ENCODE data around the gene SOS2. TPM values are rescaled to one million over a fixed set of nuclear protein-coding genes. Genes with fewer than 3 reads are reported as not detected.

SOS2 gene
- total RNA-seq (2014; rRNA removed) (9.1 and 9.9 TPM in 2 replicates), Bru-seq, nascent RNA (percentile 84 among the genes with signal in this experiment), BruChase-seq, experiment 1, labeled RNA remaining after a 6-hour chase (percentile 76 among the genes with signal in this experiment), BruChase-seq, experiment 2, labeled RNA remaining after a 2-hour chase (percentile 78 among the genes with signal in this experiment)
- long read RNA-seq, full-length matches to known transcripts: 14 of 72 reads
- long read RNA-seq, partial matches to known transcripts: 30 of 72 reads
- long read RNA-seq, other reads (novel, unspliced or antisense): 28 of 72 reads

- CTCF ChIA-PET: interaction anchor here (0.6 kb wide), 2 partner anchors 28 to 379 kb away, joined by 3 read pairs; partner anchors contain the start of gene NEMF
- Histone ChIP-seq H3K4me1 (ENCODE audit: insufficient read depth, low read length) (peaks cover 34% of the 10 kb centered on the region), H3K27me3 (ENCODE audit: low read length) (no peaks in the 10 kb centered on the region), H3F3A (ENCODE audit: low read length, unreplicated experiment) (peaks cover 10% of the 10 kb centered on the region), H3K9ac (ENCODE audit: low read length) (peak within 1 kb of the TSS; percentile 65), H4K20me1 (ENCODE audit: low read length) (0 out of 2 replicates have a peak, but pooled peaks cover 5% of the 10 kb centered on the region), H3K4me3 (ENCODE audit: low read length) (peak within 1 kb of the TSS; percentile 93), H3K36me3 (ENCODE audit: low read depth, low read length) (no peaks in the 10 kb centered on the region), H3K9me2 (replicated peaks; ENCODE audit: low read length) (no peaks in the 10 kb centered on the region), H3K27ac (ENCODE audit: low read length) (peak within 1 kb of the TSS; percentile 18), H3K9me3 (ENCODE audit: low read length) (no peaks in the 10 kb centered on the region), H3K4me2 (ENCODE audit: low read length) (peak within 1 kb of the TSS; percentile 97), H3K79me2 (ENCODE audit: low read length) (peaks cover 42% of the 10 kb centered on the region), H2AFZ (ENCODE audit: low read length) (peak within 1 kb of the TSS; percentile 98)
- BruUV-seq (replicated peaks): no TSS peak
- TF ChIP-seq, protein P1, sequence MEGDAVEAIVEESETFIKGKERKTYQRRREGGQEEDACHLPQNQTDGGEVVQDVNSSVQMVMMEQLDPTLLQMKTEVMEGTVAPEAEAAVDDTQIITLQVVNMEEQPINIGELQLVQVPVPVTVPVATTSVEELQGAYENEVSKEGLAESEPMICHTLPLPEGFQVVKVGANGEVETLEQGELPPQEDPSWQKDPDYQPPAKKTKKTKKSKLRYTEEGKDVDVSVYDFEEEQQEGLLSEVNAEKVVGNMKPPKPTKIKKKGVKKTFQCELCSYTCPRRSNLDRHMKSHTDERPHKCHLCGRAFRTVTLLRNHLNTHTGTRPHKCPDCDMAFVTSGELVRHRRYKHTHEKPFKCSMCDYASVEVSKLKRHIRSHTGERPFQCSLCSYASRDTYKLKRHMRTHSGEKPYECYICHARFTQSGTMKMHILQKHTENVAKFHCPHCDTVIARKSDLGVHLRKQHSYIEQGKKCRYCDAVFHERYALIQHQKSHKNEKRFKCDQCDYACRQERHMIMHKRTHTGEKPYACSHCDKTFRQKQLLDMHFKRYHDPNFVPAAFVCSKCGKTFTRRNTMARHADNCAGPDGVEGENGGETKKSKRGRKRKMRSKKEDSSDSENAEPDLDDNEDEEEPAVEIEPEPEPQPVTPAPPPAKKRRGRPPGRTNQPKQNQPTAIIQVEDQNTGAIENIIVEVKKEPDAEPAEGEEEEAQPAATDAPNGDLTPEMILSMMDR (conservative IDR thresholded peaks at IDR 0.05; ENCODE audit: low read depth, low read length): 0 out of 2 replicates have a peak, but pooled peaks have one; percentile 11
- TF ChIP-seq EZH2 (IDR thresholded peaks at IDR 0.05; ENCODE audit: low read length, unreplicated experiment): no peak
- no peak for TF ChIP-seq EZH2phosphoT487 (IDR thresholded peaks at IDR 0.05; ENCODE audit: borderline replicate concordance, low read length)
- ATAC-seq (peak; percentile 83), DNase-seq (peak; percentile 78)
- intact Hi-C loops (cut with micrococcal nuclease): loop anchor here (2.0 to 5.0 kb wide), 3 partner anchors 81 to 369 kb away; partner anchors contain the start of genes DMAC2L, L2HGDH and MAP4K5
- POLR2A ChIA-PET (ENCODE audit: unreplicated experiment): interaction anchor here (0.6 to 0.7 kb wide), 4 partner anchors 110 to 570 kb away, joined by 3 to 4 read pairs (median 3); no protein-coding TSS in a partner anchor
Measured at GRCh38 chr14:50231475-50232275, at the start of gene SOS2. Gene SOS2, minus strand, starts transcription at chr14:50231578. Its CDS starts 295 bp downstream, at chr14:50231283.

DNA sequence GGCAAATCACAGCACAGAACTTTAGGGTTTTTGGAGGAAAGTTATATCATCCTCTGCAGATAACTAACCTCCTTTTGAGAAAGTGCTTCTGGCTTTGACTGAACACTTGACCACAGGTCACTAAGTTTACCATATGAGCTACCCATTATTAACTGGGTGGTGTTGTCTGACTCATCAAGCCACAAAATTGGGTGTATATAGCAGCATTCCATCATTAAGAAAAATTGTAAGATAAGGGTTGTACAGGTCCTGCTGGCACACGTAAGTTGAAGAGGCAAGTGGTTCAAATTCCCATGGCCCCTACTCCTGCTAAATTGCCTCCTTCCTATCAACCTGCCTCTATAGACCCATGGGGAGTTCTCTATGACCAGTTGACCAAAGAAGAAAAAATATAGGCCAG lies 41.1 kb upstream of the SOS2 start:
- POLR2A ChIA-PET (ENCODE audit: unreplicated experiment): no interaction called here
- CTCF ChIA-PET: no interaction called here
- ATAC-seq: peak; percentile 76

More for the DNA sequence above, 41.1 kb upstream of the SOS2 start:
- no peak overlapping the region for H3K4me3 ChIP-seq (ENCODE audit: low read length)
- peaks cover 12% of the 10 kb centered on the region; the same call in 1 of the 2 replicates for H3K36me3 ChIP-seq (ENCODE audit: low read depth, low read length)
- no peaks in the 10 kb centered on the region for H4K20me1 ChIP-seq (ENCODE audit: low read length)
- H2AFZ ChIP-seq (ENCODE audit: low read length): no peak overlapping the region
- intact Hi-C loops (cut with micrococcal nuclease): no loop called here
- H3K27ac ChIP-seq (ENCODE audit: low read length): no peak overlapping the region
- no peak overlapping the region for H3K4me2 ChIP-seq (ENCODE audit: low read length)
- H3K79me2 ChIP-seq (ENCODE audit: low read length): no peaks in the 10 kb centered on the region
- peak; percentile 7 for DNase-seq
- no peaks in the 10 kb centered on the region for H3K27me3 ChIP-seq (ENCODE audit: low read length)
- H3F3A ChIP-seq (ENCODE audit: low read length, unreplicated experiment): peaks cover 3% of the 10 kb centered on the region
- H3K9ac ChIP-seq (ENCODE audit: low read length): no peak overlapping the region
- TF ChIP-seq, protein P1 (conservative IDR thresholded peaks at IDR 0.05; ENCODE audit: low read depth, low read length): no peak
- no peak for TF ChIP-seq EZH2phosphoT487 (IDR thresholded peaks at IDR 0.05; ENCODE audit: borderline replicate concordance, low read length)
- TF ChIP-seq EZH2 (IDR thresholded peaks at IDR 0.05; ENCODE audit: low read length, unreplicated experiment): no peak
- H3K9me3 ChIP-seq (ENCODE audit: low read length): no peaks in the 10 kb centered on the region
- peaks cover 9% of the 10 kb centered on the region for H3K4me1 ChIP-seq (ENCODE audit: insufficient read depth, low read length)
- H3K9me2 ChIP-seq (replicated peaks; ENCODE audit: low read length): no peaks in the 10 kb centered on the region
- no TSS peak for BruUV-seq (replicated peaks)

Data from PC-3 (cell line).